ENCODE measurements around the gene FCER1G.
"Not testable (repeated sequence)": the region's sequence is repeated elsewhere in the genome, so short reads cannot be mapped to it uniquely, and the experiment has no call there.

The FCER1G gene

GRCh38 chr1:161229896-161230295, 14.8 kb downstream of the FCER1G start:
- DNase-seq (ENCODE audit: low read depth): no peak

- DNase-seq (ENCODE audit: low read depth): no peak
Observed at GRCh38 chr1:161230762-161231161, 15.7 kb downstream of the FCER1G start.

DNA sequence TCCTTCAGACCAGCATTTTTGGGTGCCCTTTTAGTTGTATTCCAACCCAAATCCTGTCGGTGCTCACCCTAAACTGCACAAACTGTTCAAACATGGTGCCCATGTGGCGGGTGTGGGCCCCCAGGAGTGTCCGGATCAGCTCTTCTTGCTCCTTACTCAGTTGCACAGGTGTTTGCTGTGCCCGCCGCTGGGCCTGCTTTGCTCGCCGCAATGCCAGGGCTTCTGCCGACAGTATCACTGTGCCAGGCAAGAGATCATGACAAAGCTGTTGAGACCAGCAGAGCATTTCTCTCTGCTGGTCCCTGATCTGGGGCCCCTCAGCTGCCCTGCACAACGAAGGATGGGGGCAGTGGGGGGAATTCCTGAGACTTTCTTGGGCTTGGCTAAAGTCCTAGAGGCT, 18.0 kb downstream of the FCER1G start:
- no peak for DNase-seq (ENCODE audit: low read depth)

DNA sequence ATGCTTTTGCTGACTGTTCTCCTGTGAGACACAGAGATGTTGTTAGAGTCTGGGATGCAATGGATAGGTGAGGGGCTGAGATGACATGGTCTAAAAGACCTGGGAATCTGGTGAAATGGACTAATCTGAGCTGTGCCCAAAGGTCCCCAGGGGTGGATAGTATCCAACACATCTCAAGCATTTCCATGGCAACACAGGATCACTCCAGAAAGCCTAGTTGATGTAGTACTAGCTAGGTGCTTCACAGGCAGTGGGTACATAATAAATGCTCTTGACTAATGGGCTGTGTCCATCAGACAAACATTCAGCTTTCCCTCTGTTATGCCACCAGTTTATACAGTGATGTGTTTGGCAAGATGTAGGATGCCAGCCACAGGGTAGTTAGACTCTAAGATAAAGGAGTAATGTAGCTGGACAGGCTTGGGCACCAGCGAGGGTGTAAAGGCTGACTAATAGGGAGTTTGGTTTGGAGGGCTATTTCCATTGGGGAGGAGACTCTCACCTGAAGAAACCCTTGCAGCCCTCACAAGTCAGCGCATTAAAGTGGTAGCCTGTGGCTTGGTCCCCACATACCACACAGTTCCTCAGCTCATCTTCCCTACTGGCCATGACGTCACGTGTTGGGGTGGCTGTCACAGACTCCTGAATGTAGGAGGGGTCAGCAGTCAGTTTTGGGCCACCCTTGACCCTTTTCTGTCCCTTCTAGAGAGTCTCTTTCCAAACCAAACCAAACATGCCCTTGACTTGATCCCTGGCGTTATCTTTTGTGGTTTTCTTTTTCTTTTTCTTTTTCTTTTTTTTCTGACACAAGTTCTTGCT, 21.1 kb downstream of the FCER1G start:
- DNase-seq (ENCODE audit: low read depth): no peak

GRCh38 chr1:161238039-161238473, 23.0 kb downstream of the FCER1G start, which contains the start of gene NR1I3:
TSS of gene NR1I3 (minus strand) at chr1:161238203. CDS start at chr1:161236565, 1,638 bp downstream.
- DNase-seq (ENCODE audit: low read depth): no peak

GRCh38 chr1:161241682-161242081, 26.6 kb downstream of the FCER1G start:
- no peak for DNase-seq (ENCODE audit: low read depth)

GRCh38 chr1:161242313-161242712, 27.2 kb downstream of the FCER1G start:
- no peak for DNase-seq (ENCODE audit: low read depth)

DNA sequence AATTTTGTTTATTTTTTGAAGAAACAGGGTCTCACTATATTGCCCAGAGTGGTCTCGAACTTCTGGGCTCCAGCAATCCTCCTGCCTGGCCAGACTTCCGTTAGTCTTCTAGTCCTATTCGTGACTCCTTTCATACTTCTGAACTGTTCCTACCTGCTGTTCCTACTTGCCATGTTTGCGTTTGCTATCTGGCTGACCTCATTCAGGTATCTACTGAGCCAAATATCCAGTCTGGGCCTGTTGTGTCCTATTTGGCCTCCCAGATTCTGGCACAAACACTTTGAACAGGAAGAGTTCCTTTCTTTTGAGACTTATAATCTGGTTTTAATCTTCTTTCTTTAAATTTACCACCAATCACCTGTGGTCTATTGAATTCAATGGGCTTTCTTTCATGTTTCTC, 29.8 kb downstream of the FCER1G start:
- DNase-seq (ENCODE audit: low read depth): no peak

DNA sequence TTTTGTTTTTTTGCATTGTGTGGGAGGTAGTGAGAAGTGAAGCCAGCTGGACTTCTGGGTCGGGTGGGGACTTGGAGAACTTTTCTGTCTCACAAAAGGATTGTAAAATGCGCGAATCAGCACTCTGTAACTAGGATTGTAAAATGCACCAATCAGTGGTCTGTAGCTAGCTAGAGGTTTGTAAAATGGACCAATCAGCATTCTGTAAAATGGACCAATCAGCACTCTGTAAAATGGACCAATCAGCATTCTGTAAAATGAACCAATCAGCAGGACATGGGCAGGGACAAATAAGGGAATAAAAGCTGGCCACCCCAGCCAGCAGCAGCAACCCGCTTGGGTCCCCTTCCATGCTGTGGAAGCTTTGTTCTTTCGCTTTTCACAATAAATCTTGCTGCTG, 35.0 kb downstream of the FCER1G start:
- DNase-seq (ENCODE audit: low read depth): not testable (repeated sequence)

DNA sequence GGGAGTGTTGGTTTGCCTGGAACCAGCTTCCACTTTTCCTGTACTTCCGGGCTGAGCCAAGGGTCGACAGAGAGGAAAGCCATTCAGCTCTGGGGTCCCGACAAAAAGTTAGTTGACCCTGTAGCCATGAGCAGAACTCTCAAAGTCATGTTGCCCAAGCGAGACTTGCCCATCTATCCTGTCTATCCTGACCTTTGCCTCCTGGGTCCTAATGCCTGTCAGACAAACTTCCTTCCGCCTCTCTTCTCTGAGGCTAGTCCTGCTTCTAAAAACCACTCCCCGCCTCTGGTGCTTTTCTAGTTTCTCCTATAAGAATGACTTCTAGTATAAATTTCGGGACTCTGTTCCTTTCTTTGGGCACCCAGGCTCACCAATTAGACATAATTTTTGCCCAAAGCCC, 35.7 kb downstream of the FCER1G start:
- no peak for DNase-seq (ENCODE audit: low read depth)

DNA sequence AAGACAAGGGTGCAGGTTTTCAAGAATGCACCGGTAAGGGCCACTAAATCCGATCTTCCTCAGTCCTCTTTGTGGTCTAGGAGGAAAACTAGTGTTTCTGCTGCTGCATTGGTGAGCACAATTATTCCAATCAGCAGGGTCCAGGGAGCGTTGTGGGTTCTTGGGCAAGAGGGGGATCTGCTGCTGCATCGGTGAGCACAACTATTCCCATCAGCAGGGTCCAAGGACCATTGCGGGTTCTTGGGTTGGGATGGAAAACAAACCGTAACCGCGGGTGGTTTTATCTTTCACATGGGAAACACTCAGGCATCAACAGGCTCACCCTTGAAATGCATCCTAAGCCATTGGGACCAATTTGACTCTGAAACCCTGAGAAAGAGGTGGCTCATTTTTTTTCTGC, 36.5 kb downstream of the FCER1G start:
- no peak for DNase-seq (ENCODE audit: low read depth)

GRCh38 chr1:161255302-161255701, 40.2 kb downstream of the FCER1G start:
- DNase-seq (ENCODE audit: low read depth): not testable (repeated sequence)

DNA sequence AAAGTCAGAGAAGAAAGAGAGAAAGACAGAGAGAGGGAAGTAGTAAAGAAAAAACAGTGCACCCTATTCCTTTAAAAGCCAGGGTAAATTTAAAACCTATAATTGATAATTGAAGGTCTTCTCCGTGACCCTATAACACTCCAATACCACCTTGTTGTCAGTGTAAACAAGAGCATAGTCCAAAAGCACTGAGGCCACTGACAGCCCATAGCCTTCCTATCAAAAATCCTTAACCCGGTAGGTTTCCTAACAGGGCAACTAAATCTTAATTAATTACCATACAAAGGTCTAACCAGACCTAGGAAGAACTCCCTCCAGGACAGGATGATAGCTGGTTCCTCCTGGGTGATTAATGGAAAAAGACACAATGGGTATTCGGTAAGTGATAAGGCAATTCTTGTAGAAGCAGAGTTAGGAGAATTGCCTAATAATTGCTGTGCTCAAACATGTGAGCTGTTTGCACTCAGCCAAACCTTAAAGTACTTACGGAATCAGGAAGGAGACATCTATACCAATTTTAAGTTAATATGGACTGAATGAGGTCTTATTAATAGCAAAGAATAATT, 40.9 kb downstream of the FCER1G start:
- not testable (repeated sequence) for DNase-seq (ENCODE audit: low read depth)

- not testable (repeated sequence) for DNase-seq (ENCODE audit: low read depth)
Observed at GRCh38 chr1:161257109-161257508, 42.0 kb downstream of the FCER1G start.

DNA sequence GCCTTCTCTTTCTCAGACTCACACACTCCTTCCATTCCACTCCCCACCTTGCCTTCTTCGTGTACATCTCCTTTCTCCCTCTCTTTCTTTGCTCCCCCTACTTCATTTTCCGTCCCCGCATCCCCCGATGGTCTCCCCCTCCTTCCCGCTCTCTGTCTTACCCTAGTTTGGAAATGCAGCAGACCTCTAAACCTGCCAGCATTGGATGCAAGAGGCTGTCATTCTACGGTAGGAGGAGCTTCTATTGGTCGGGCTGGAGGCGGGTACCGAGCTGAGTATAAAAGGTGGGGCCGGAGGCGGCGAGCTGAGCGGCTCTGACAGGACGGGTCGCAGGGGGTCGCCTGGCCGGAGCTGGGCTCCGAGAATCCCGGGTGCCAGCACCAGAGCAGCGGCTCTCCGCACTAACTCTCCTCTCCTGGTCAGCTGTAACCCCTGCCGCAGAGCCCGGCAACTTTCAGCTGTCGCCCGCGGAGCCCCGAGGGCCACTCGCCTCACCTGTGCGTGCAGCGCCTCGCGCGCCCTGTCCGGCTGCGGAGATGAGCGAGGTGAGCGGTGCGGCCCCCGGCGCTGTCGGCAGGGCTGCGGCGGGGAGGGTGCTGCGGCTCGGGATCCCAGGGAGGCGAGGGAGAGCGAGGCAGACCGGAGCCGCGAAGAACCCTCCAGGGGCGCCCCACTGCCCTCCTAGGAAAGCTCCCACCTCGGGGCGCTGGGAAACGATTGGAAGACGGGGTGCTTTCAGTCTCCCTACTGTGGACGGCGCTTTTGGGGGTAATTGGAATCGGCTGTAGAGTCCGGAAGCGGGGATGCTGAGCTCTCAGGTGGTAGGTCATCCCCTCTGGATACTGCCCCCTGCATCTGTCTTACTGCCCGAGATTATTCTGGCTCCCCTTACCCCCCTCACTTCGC, 43.6 kb downstream of the FCER1G start, which contains the start of gene PCP4L1:
Gene PCP4L1, plus strand, starts transcription at position 307 of the 906 bp plus-strand sequence. Its CDS starts 230 bp downstream, at position 537.
- peak; percentile 69 for DNase-seq (ENCODE audit: low read depth)

- DNase-seq (ENCODE audit: low read depth): no peak
Observed at GRCh38 chr1:161259345-161259702, 44.2 kb downstream of the FCER1G start.

DNA sequence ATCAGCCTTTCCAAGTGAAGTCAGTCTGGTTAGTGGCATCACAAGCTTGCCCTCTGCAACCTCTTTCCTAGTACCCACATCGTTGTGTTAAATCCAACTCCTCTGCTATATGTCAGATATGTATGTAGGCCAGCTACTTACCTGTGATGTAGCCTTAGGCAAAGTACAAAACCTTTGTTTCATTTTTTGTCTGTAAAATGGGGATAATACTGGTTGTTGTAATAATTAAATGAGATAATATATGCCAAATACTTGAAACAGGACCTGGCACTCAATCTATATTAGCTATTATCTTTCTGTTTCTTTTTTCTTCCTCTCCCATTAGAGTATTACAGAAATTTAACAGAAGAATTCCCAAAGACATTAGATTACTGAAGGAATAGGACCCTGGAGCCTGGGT, 44.7 kb downstream of the FCER1G start:
- DNase-seq (ENCODE audit: low read depth): no peak

DNA sequence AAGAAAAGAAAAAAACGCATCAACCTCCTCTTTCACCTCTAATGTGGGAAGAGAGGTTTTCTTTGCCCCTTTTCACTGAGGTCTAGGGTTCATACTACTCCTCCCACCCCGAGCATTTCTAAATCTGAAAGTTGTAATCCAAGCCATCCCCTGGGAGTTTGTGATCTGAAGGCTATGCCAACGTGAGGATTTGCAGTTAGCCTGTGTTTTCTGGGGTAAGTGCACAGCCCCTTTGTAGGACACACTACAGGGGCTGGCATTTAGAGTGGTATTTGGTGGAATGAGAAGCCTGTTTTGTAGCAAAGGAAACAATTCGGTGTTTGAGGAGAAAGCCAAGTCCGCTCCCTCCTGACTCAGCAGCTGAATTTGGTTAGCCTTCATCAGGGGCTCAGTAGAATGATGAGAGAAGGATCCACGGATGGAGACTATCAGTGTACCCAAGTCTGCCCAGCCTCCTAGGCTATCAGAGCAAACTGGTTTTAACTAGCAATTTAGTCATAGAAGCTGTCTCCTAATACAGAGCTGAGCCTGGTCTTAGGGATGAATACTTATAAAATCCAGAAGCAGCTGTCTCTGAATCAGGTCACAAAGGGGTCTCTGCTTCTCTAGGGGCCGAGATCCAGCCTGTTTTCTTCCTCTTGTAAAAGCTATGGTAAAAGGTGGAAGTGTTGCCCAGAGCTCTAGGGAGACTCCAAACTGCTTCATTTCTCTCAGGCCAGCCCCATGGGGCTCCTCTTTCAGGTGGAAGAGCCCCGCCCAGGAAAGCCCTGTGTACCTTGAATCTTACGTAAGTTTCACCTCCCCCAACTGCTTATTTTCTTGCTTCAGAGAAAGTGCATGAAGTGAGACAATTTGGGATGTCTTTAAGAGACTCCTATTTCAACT, 45.5 kb downstream of the FCER1G start:
- no peak for DNase-seq (ENCODE audit: low read depth)

GRCh38 chr1:161261261-161262235, 46.5 kb downstream of the FCER1G start:
- DNase-seq (ENCODE audit: low read depth): peak; percentile 14

DNA sequence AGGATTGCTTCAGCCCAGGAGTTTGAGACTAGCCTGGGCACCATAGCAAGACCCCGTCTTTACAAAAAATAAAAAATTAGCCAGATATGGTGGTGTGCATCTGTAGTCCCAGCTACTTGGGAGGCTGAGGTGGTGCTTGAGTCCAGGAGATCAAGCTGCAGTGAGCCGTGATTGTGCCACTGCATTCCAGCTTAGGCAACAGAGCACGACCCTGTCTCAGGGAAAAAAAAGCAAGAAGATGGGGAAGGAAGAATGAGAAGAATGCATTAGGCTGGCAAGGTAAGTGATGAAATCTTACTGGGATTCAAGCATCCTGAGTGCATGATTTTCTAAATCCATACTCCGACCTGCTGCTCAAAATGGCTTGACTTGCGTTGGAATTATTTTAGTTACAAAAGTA, 50.2 kb downstream of the FCER1G start:
- DNase-seq (ENCODE audit: low read depth): no peak
